GM23248 (cell line): ENCODE results near the gene ADGRE2. TPM values are rescaled to one million over a fixed set of nuclear protein-coding genes. Genes with fewer than 3 reads are reported as not detected.

Source experiments
- DNase-seq: peaks from one replicate; pipeline ENCODE4 v3.0.0-alpha.2; 2015
- H2AFZ ChIP-seq: fragments of 200-600 bp; sonication (generic); 2 replicates; pipeline ENCODE4 v1.6.1; 2016; ENCODE audit warnings: antibody characterized with exemption
- H3F3A ChIP-seq: fragments of 200-600 bp; sonication (generic); 2 replicates; pipeline ENCODE4 v1.6.1; 2016; ENCODE audit warnings: mild to moderate bottlenecking, antibody characterized with exemption, mixed run types; ENCODE audit not compliant: insufficient read depth
- H3K27ac ChIP-seq: fragments of 200-600 bp; sonication (generic); 2 replicates; pipeline ENCODE4 v1.5.1; 2016; ENCODE audit warnings: mild to moderate bottlenecking
- H3K27me3 ChIP-seq: fragments of 200-600 bp; sonication (generic); replicated peaks from 2 replicates; pipeline ENCODE4 v1.6.1; 2016; ENCODE audit warnings: mild to moderate bottlenecking; ENCODE audit not compliant: insufficient read depth
- H3K36me3 ChIP-seq: fragments of 200-600 bp; sonication (generic); 2 replicates; pipeline ENCODE4 v1.6.1; 2016; ENCODE audit warnings: low read depth, mild to moderate bottlenecking
- H3K4me1 ChIP-seq: fragments of 200-600 bp; sonication (generic); 2 replicates; pipeline ENCODE4 v1.6.1; 2016; ENCODE audit warnings: mild to moderate bottlenecking; ENCODE audit not compliant: insufficient read depth
- H3K4me2 ChIP-seq: fragments of 200-600 bp; sonication (generic); one replicate; pipeline ENCODE4 v1.6.1; 2016; ENCODE audit warnings: mild to moderate bottlenecking; ENCODE audit not compliant: unreplicated experiment
- H3K4me3 ChIP-seq: fragments of 200-600 bp; sonication (generic); 2 replicates; pipeline ENCODE4 v1.5.1; 2016; ENCODE audit warnings: mild to moderate bottlenecking
- H3K79me2 ChIP-seq: fragments of 200-600 bp; sonication (generic); 2 replicates; pipeline ENCODE4 v1.6.1; 2016; ENCODE audit warnings: mild to moderate bottlenecking; ENCODE audit not compliant: insufficient read depth
- H3K9ac ChIP-seq: fragments of 200-600 bp; sonication (generic); 2 replicates; pipeline ENCODE4 v1.6.1; 2016; ENCODE audit warnings: mild to moderate bottlenecking
- H3K9me2 ChIP-seq: fragments of 200-600 bp; sonication (generic); 2 replicates; pipeline ENCODE4 v1.6.1; 2016; ENCODE audit warnings: mixed run types, mild to moderate bottlenecking, moderate library complexity; ENCODE audit not compliant: insufficient read depth
- H3K9me3 ChIP-seq: fragments of 200-600 bp; sonication (generic); one replicate; pipeline ENCODE4 v1.6.1; 2017; ENCODE audit warnings: low read depth
- H4K20me1 ChIP-seq: fragments of 200-600 bp; sonication (generic); 2 replicates; pipeline ENCODE4 v1.6.0; 2016; ENCODE audit not compliant: insufficient read depth
- EZH2 ChIP-seq: fragments of 200-600 bp; sonication (generic); IDR thresholded peaks from 2 replicates; pipeline ENCODE4 v1.6.1; 2018; ENCODE audit warnings: antibody characterized with exemption, mild to moderate bottlenecking; ENCODE audit not compliant: insufficient read depth, poor library complexity, severe bottlenecking
- EZH2phosphoT487 ChIP-seq: fragments of 200-600 bp; sonication (generic); IDR thresholded peaks from 2 replicates; pipeline ENCODE4 v1.6.1; 2018; ENCODE audit warnings: antibody characterized with exemption, moderate library complexity, mild to moderate bottlenecking, low read depth; ENCODE audit not compliant: insufficient read depth
- WGBS, 2 experiments: methylation state at CpG; one replicate each; pipeline ENCODE4 v1.1.6; 2015 to 2017; ENCODE audit warnings: low lambda C conversion rate in 2 of 2, low coverage in 1 of 2; ENCODE audit errors: missing lambda C conversion rate in 2 of 2; 5-methylcytosine and 5-hydroxymethylcytosine counted together
- in situ Hi-C: fragments of 300-500 bp; cut with MboI; formaldehyde crosslinking; loops from 2 replicates; pipeline ENCODE4 v1.15.0; 2020
- polyA plus RNA-seq: library from polyadenylated mRNA; unstranded; fragments of >200 nt; fragmentation: Nextera tagmentation; extraction: Ambion mirVana; gene quantifications from 2 replicates; pipeline ENCODE4 v1.2.1, GENCODE V29; 2016
- total RNA-seq: library from RNA; depleted of rRNA; stranded (reverse); fragments of >200 nt; shearing (Covaris generic); gene quantifications from 2 replicates; pipeline ENCODE4 v1.2.3, GENCODE V29; 2014

ADGRE2 gene
- total and polyA plus RNA-seq, 2 experiments from 2014 or later: 0.05 TPM; not detected in 1

DNA sequence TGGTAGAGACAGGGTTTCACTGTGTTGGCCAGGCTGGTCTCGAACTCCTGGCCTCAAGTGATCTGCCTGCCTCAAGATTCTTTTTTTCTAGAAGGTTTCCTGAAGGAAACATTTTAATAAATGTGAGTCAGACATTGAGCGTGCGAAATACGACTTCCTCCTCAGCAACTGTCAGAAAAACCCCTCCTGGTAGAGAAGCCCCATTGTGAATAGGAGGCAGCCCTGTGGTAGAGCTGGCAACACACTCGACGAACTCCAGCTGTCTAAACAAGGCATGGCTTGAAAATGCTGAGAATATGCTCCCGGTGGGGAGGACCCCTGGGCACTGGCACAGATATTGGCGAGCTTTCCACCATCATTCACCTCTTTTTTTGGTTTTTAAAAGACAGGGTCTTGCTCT is 78.7 kb downstream of the ADGRE2 start:
- H3K79me2 ChIP-seq: no peaks in the 10 kb centered on the region
- H3K27ac ChIP-seq: no peak overlapping the region
- no peaks in the 10 kb centered on the region for H3F3A ChIP-seq
- H3K4me1 ChIP-seq: no peaks in the 10 kb centered on the region
- WGBS, 2 experiments: 98 to 99% methylated on average over 8 of the region's 8 CpGs
- H3K36me3 ChIP-seq: peaks cover 33% of the 10 kb centered on the region
- in situ Hi-C loops: no loop called here
- H3K9me3 ChIP-seq: no peaks in the 10 kb centered on the region
- no peak overlapping the region for H3K9ac ChIP-seq
- no peak overlapping the region for H3K4me3 ChIP-seq
- no peak overlapping the region for H2AFZ ChIP-seq
- TF ChIP-seq EZH2phosphoT487 (no peak), EZH2 (no peak)
- no peaks in the 10 kb centered on the region for H3K9me2 ChIP-seq
- no peak for DNase-seq
- no peaks in the 10 kb centered on the region for H3K27me3 ChIP-seq
- no peak overlapping the region for H3K4me2 ChIP-seq
- no peaks in the 10 kb centered on the region for H4K20me1 ChIP-seq

DNA sequence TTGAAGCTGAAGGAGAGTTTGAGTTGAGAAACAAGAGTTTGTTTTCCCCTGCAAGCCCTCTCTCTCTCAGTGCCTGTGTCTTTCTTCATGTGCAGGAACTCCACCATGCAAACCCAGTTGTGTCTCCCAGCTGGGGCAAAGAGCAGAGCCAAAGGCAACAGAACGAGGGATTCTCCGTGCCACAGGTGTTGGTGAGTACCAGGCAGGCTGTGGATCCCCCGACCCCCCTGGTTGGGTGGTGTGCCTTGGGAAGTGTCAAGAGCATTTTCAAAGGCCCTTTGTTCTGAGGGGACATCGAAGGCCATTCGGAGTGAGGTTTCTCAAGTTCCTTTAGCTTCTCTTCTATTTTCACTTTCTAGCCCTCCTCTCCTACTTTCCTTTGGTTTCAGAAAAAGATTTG is 82.9 kb downstream of the ADGRE2 start:
- no peak overlapping the region for H3K4me2 ChIP-seq
- no peaks in the 10 kb centered on the region for H3K9me2 ChIP-seq
- no peaks in the 10 kb centered on the region for H3K27me3 ChIP-seq
- H3K27ac ChIP-seq: no peak overlapping the region
- H3K4me3 ChIP-seq: no peak overlapping the region
- no peak for DNase-seq
- H3K4me1 ChIP-seq: peaks cover 8% of the 10 kb centered on the region
- H4K20me1 ChIP-seq: no peaks in the 10 kb centered on the region
- TF ChIP-seq EZH2: no peak
- TF ChIP-seq EZH2phosphoT487: no peak
- no peak overlapping the region for H2AFZ ChIP-seq
- no peak overlapping the region for H3K9ac ChIP-seq
- peaks cover 33% of the 10 kb centered on the region for H3K79me2 ChIP-seq
- peaks cover 30% of the 10 kb centered on the region for H3K36me3 ChIP-seq
- no peaks in the 10 kb centered on the region for H3K9me3 ChIP-seq
- in situ Hi-C loops: no loop called here
- H3F3A ChIP-seq: no peaks in the 10 kb centered on the region
- WGBS, 2 experiments: 89 to 91% methylated on average over 5 of the region's 5 CpGs

- H3K4me1 ChIP-seq: peaks cover 8% of the 10 kb centered on the region
- no peak overlapping the region for H3K9ac ChIP-seq
- H3K4me3 ChIP-seq: no peak overlapping the region
- no peaks in the 10 kb centered on the region for H3F3A ChIP-seq
- no peaks in the 10 kb centered on the region for H4K20me1 ChIP-seq
- in situ Hi-C loops: no loop called here
- no peak for DNase-seq
- H3K9me2 ChIP-seq: no peaks in the 10 kb centered on the region
- H3K9me3 ChIP-seq: no peaks in the 10 kb centered on the region
- peaks cover 37% of the 10 kb centered on the region for H3K79me2 ChIP-seq
- no peak overlapping the region for H3K4me2 ChIP-seq
- no peak overlapping the region for H3K27ac ChIP-seq
- peaks cover 30% of the 10 kb centered on the region for H3K36me3 ChIP-seq
- WGBS, 2 experiments: 92 to 94% methylated on average over 13 of the region's 13 CpGs
- H3K27me3 ChIP-seq: no peaks in the 10 kb centered on the region
- H2AFZ ChIP-seq: no peak overlapping the region
- no peak for TF ChIP-seq EZH2
- no peak for TF ChIP-seq EZH2phosphoT487
These were observed 83.6 kb downstream of the ADGRE2 start for GRCh38 chr19:14694641-14695266.

- Histone ChIP-seq H3K9me2 (no peaks in the 10 kb centered on the region), H3K27me3 (no peaks in the 10 kb centered on the region), H3K4me1 (peaks cover 8% of the 10 kb centered on the region), H4K20me1 (no peaks in the 10 kb centered on the region), H3K79me2 (peaks cover 37% of the 10 kb centered on the region), H3K4me2 (peak within 1 kb of the TSS; percentile 94), H3K36me3 (peaks cover 4% of the 10 kb centered on the region; the same call in 1 of the 2 replicates), H3K4me3 (peak within 1 kb of the TSS; percentile 88), H3K9ac (peak within 1 kb of the TSS; percentile 86), H3K9me3 (no peaks in the 10 kb centered on the region), H3K27ac (peak within 1 kb of the TSS; percentile 84), H3F3A (peaks cover 5% of the 10 kb centered on the region; the same call in 1 of the 2 replicates), H2AFZ (peak within 1 kb of the TSS; percentile 89)
- 1 to 2% methylated on average over 32 to 65 of the region's 66 CpGs for WGBS, 2 experiments
- peak; percentile 95 for DNase-seq
- in situ Hi-C loops: loop anchor here (5.0 kb wide), 1 partner anchor 118 kb away; the partner anchor contains the start of gene NDUFB7
- TF ChIP-seq EZH2phosphoT487: no peak
- no peak for TF ChIP-seq EZH2
These were observed 88.5 kb downstream of the ADGRE2 start, which contains the start of gene ZNF333 for GRCh38 chr19:14689598-14690503. TSS of gene ZNF333 (plus strand) at chr19:14690048. CDS start at chr19:14693492, 3,444 bp downstream.
